ENCODE data around the gene TGFBR3.

The TGFBR3 gene

GRCh38 chr1:91660708-91661107, 225.2 kb downstream of the TGFBR3 start:
- TF ChIP-seq CTCF (conservative IDR thresholded peaks at IDR 0.05; ENCODE audit: control insufficient read depth, insufficient read depth, low read depth, low read length): no peak
- no peak overlapping the region for H3K4me3 ChIP-seq (ENCODE audit: control insufficient read depth, low read depth, low read length)
- no peak for DNase-seq (ENCODE audit: low read depth)

- TF ChIP-seq CTCF (conservative IDR thresholded peaks at IDR 0.05; ENCODE audit: control insufficient read depth, insufficient read depth, low read depth, low read length): no peak
- no peak overlapping the region for H3K4me3 ChIP-seq (ENCODE audit: control insufficient read depth, low read depth, low read length)
- no peak for DNase-seq (ENCODE audit: low read depth)
These were observed 230.0 kb downstream of the TGFBR3 start for GRCh38 chr1:91655912-91656449.

- H3K4me3 ChIP-seq (ENCODE audit: control insufficient read depth, low read depth, low read length): no peak overlapping the region
- DNase-seq (ENCODE audit: low read depth): no peak
- no peak for TF ChIP-seq CTCF (conservative IDR thresholded peaks at IDR 0.05; ENCODE audit: control insufficient read depth, insufficient read depth, low read depth, low read length)
These were observed 232.8 kb downstream of the TGFBR3 start for GRCh38 chr1:91653183-91653582.

GRCh38 chr1:91651661-91652071, 234.3 kb downstream of the TGFBR3 start:
- no peak for TF ChIP-seq CTCF (conservative IDR thresholded peaks at IDR 0.05; ENCODE audit: control insufficient read depth, insufficient read depth, low read depth, low read length)
- peak; percentile 96 for DNase-seq (ENCODE audit: low read depth)
- no peak overlapping the region for H3K4me3 ChIP-seq (ENCODE audit: control insufficient read depth, low read depth, low read length)

- DNase-seq (ENCODE audit: low read depth): no peak
- peak; percentile 3 for TF ChIP-seq CTCF (conservative IDR thresholded peaks at IDR 0.05; ENCODE audit: control insufficient read depth, insufficient read depth, low read depth, low read length)
- no peak overlapping the region for H3K4me3 ChIP-seq (ENCODE audit: control insufficient read depth, low read depth, low read length)
These were observed 234.7 kb downstream of the TGFBR3 start for GRCh38 chr1:91651243-91651642.

- no peak for TF ChIP-seq CTCF (conservative IDR thresholded peaks at IDR 0.05; ENCODE audit: control insufficient read depth, insufficient read depth, low read depth, low read length)
- peak; percentile 100 for DNase-seq (ENCODE audit: low read depth)
- H3K4me3 ChIP-seq (ENCODE audit: control insufficient read depth, low read depth, low read length): no peak overlapping the region
These were observed 235.2 kb downstream of the TGFBR3 start for GRCh38 chr1:91650764-91651163.

- H3K4me3 ChIP-seq (ENCODE audit: control insufficient read depth, low read depth, low read length): no peak overlapping the region
- TF ChIP-seq CTCF (conservative IDR thresholded peaks at IDR 0.05; ENCODE audit: control insufficient read depth, insufficient read depth, low read depth, low read length): no peak
- no peak for DNase-seq (ENCODE audit: low read depth)
These were observed 238.9 kb downstream of the TGFBR3 start for GRCh38 chr1:91647061-91647460.
